ENCODE results near the gene LRRC8C. TPM values are rescaled to one million over a fixed set of nuclear protein-coding genes. Genes with fewer than 3 reads are reported as not detected.

Gene LRRC8C
- total and polyA plus RNA-seq, 2 donors = 5.5 to 6.6 TPM

DNA sequence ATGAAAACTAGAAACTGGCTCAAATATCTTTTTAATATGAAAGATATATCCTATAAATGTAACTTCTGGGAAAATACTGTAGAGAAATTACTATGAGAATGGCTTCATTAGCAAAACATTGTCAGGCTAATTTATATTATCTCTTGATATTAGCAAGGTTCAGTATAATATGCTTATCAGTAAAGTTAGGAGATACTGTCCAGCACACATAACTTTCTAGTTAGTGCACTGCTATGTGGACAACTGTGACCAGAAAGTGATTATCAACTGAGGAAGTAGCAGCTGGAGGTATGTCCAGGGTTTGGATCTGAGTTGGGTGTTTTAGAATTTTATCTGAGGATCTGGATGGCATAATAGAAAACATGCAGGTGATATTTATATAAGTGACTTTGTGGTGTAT, 7.5 kb downstream of the LRRC8C start:
- Histone ChIP-seq H3K27ac (ENCODE audit: low read depth in 1 of 2, low read length in 1 of 2) (no peak overlapping the region), H3K27me3 (ENCODE audit: control insufficient read depth in 2 of 2, insufficient read depth in 1 of 2, low read length in 1 of 2) (no peaks in the 10 kb centered on the region), H3K4me1 (ENCODE audit: control insufficient read depth in 2 of 2, insufficient read depth in 2 of 2, low read length in 2 of 2) (no peaks in the 10 kb centered on the region), H3K9me3 (ENCODE audit: control insufficient read depth in 2 of 2, insufficient read depth in 1 of 2, low read length in 1 of 2) (no peaks in the 10 kb centered on the region), H3K36me3 (ENCODE audit: control insufficient read depth in 2 of 2, insufficient read depth in 2 of 2, low read length in 1 of 2) (no peaks in the 10 kb centered on the region), H3K4me3 (ENCODE audit: low read length in 2 of 2) (no peak overlapping the region)
- DNase-seq (ENCODE audit: low read depth in 6 of 9, low spot score in 9 of 9) = no peak

- no peak for DNase-seq (ENCODE audit: low read depth in 6 of 9, low spot score in 9 of 9)
- no peaks in the 10 kb centered on the region for H3K27me3 ChIP-seq (ENCODE audit: control insufficient read depth in 2 of 2, insufficient read depth in 1 of 2, low read length in 1 of 2)
- H3K9me3 ChIP-seq (ENCODE audit: control insufficient read depth in 2 of 2, insufficient read depth in 1 of 2, low read length in 1 of 2) = no peaks in the 10 kb centered on the region
- no peak overlapping the region for H3K27ac ChIP-seq (ENCODE audit: low read depth in 1 of 2, low read length in 1 of 2)
- H3K4me1 ChIP-seq (ENCODE audit: control insufficient read depth in 2 of 2, insufficient read depth in 2 of 2, low read length in 2 of 2) = no peaks in the 10 kb centered on the region
- H3K36me3 ChIP-seq (ENCODE audit: control insufficient read depth in 2 of 2, insufficient read depth in 2 of 2, low read length in 1 of 2) = no peaks in the 10 kb centered on the region
- no peak overlapping the region for H3K4me3 ChIP-seq (ENCODE audit: low read length in 2 of 2)
- WGBS = over 99% methylated on average over 4 of the region's 4 CpGs
Observed at GRCh38 chr1:89641781-89642180, 8.9 kb downstream of the LRRC8C start.

GRCh38 chr1:89643577-89643976, 10.7 kb downstream of the LRRC8C start:
- no peaks in the 10 kb centered on the region for H3K36me3 ChIP-seq (ENCODE audit: control insufficient read depth in 2 of 2, insufficient read depth in 2 of 2, low read length in 1 of 2)
- no peaks in the 10 kb centered on the region for H3K9me3 ChIP-seq (ENCODE audit: control insufficient read depth in 2 of 2, insufficient read depth in 1 of 2, low read length in 1 of 2)
- no peaks in the 10 kb centered on the region for H3K4me1 ChIP-seq (ENCODE audit: control insufficient read depth in 2 of 2, insufficient read depth in 2 of 2, low read length in 2 of 2)
- DNase-seq (ENCODE audit: low read depth in 6 of 9, low spot score in 9 of 9) = no peak
- H3K27me3 ChIP-seq (ENCODE audit: control insufficient read depth in 2 of 2, insufficient read depth in 1 of 2, low read length in 1 of 2) = no peaks in the 10 kb centered on the region
- no peak overlapping the region for H3K4me3 ChIP-seq (ENCODE audit: low read length in 2 of 2)
- no peak overlapping the region for H3K27ac ChIP-seq (ENCODE audit: low read depth in 1 of 2, low read length in 1 of 2)
- 98% methylated on average over 2 of the region's 2 CpGs for WGBS

- Histone ChIP-seq H3K27me3 (ENCODE audit: control insufficient read depth in 2 of 2, insufficient read depth in 1 of 2, low read length in 1 of 2) (no peaks in the 10 kb centered on the region), H3K36me3 (ENCODE audit: control insufficient read depth in 2 of 2, insufficient read depth in 2 of 2, low read length in 1 of 2) (no peaks in the 10 kb centered on the region), H3K27ac (ENCODE audit: low read depth in 1 of 2, low read length in 1 of 2) (no peak overlapping the region), H3K4me3 (ENCODE audit: low read length in 2 of 2) (no peak overlapping the region), H3K4me1 (ENCODE audit: control insufficient read depth in 2 of 2, insufficient read depth in 2 of 2, low read length in 2 of 2) (no peaks in the 10 kb centered on the region), H3K9me3 (ENCODE audit: control insufficient read depth in 2 of 2, insufficient read depth in 1 of 2, low read length in 1 of 2) (no peaks in the 10 kb centered on the region)
- 78% methylated on average over 9 of the region's 9 CpGs for WGBS
- no peak for DNase-seq (ENCODE audit: low read depth in 6 of 9, low spot score in 9 of 9)
Observed at GRCh38 chr1:89644119-89644814, 11.3 kb downstream of the LRRC8C start.

GRCh38 chr1:89646259-89646658, 13.3 kb downstream of the LRRC8C start:
- Histone ChIP-seq H3K27me3 (ENCODE audit: control insufficient read depth in 2 of 2, insufficient read depth in 1 of 2, low read length in 1 of 2) (no peaks in the 10 kb centered on the region), H3K4me3 (ENCODE audit: low read length in 2 of 2) (no peak overlapping the region), H3K27ac (ENCODE audit: low read depth in 1 of 2, low read length in 1 of 2) (no peak overlapping the region), H3K4me1 (ENCODE audit: control insufficient read depth in 2 of 2, insufficient read depth in 2 of 2, low read length in 2 of 2) (no peaks in the 10 kb centered on the region), H3K36me3 (ENCODE audit: control insufficient read depth in 2 of 2, insufficient read depth in 2 of 2, low read length in 1 of 2) (no peaks in the 10 kb centered on the region), H3K9me3 (ENCODE audit: control insufficient read depth in 2 of 2, insufficient read depth in 1 of 2, low read length in 1 of 2) (no peaks in the 10 kb centered on the region)
- no peak for DNase-seq (ENCODE audit: low read depth in 6 of 9, low spot score in 9 of 9)
- WGBS = 55% methylated on average over 1 of the region's 1 CpG

GRCh38 chr1:89649783-89650182, 16.9 kb downstream of the LRRC8C start:
- Histone ChIP-seq H3K4me1 (ENCODE audit: control insufficient read depth in 2 of 2, insufficient read depth in 2 of 2, low read length in 2 of 2) (no peaks in the 10 kb centered on the region), H3K4me3 (ENCODE audit: low read length in 2 of 2) (no peak overlapping the region), H3K9me3 (ENCODE audit: control insufficient read depth in 2 of 2, insufficient read depth in 1 of 2, low read length in 1 of 2) (no peaks in the 10 kb centered on the region), H3K27ac (ENCODE audit: low read depth in 1 of 2, low read length in 1 of 2) (no peak overlapping the region), H3K27me3 (ENCODE audit: control insufficient read depth in 2 of 2, insufficient read depth in 1 of 2, low read length in 1 of 2) (no peaks in the 10 kb centered on the region), H3K36me3 (ENCODE audit: control insufficient read depth in 2 of 2, insufficient read depth in 2 of 2, low read length in 1 of 2) (no peaks in the 10 kb centered on the region)
- DNase-seq (ENCODE audit: low read depth in 6 of 9, low spot score in 9 of 9) = no peak

DNA sequence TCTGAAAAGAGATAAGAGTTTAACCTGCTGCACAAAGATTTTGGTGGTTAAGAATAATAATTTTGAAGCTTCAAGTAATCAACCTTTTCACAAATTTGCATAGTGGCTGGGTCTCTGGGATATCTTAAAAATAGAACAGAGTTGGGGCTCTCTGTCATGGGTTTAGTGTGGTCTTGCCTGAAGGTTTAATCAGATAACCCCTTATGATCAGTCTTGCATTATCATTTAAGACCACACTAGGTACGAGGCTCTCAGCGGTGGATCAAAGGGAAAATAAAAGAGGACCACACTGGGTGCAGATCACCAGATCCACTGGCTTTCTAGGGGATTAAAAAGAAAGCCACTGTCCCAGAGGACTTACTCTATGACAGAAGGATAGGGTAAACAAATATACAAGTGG, 19.5 kb downstream of the LRRC8C start:
- no peaks in the 10 kb centered on the region for H3K36me3 ChIP-seq (ENCODE audit: control insufficient read depth in 2 of 2, insufficient read depth in 2 of 2, low read length in 1 of 2)
- no peak for DNase-seq (ENCODE audit: low read depth in 6 of 9, low spot score in 9 of 9)
- H3K4me1 ChIP-seq (ENCODE audit: control insufficient read depth in 2 of 2, insufficient read depth in 2 of 2, low read length in 2 of 2) = no peaks in the 10 kb centered on the region
- no peaks in the 10 kb centered on the region for H3K9me3 ChIP-seq (ENCODE audit: control insufficient read depth in 2 of 2, insufficient read depth in 1 of 2, low read length in 1 of 2)
- no peak overlapping the region for H3K4me3 ChIP-seq (ENCODE audit: low read length in 2 of 2)
- H3K27me3 ChIP-seq (ENCODE audit: control insufficient read depth in 2 of 2, insufficient read depth in 1 of 2, low read length in 1 of 2) = no peaks in the 10 kb centered on the region
- no peak overlapping the region for H3K27ac ChIP-seq (ENCODE audit: low read depth in 1 of 2, low read length in 1 of 2)
- WGBS = 91% methylated on average over 2 of the region's 2 CpGs

DNA sequence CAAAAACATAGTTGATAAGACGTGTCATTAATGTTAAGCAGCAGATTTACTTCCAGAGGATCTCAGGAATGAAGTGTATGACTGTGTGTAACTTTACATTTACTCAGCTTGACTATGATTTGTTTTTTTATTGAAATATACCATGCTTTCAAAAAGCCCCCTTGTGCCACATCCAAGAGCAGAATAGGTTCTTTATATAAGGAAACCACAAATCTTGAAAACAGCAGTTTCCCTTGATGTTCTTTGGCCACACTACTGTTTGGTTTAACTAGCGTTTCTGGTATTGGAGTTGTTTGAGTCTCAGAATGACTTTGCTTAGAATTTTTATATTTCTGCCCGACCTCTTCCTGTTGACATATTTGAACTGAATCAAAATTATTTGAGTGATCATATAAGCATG, 25.0 kb downstream of the LRRC8C start:
- H3K4me1 ChIP-seq (ENCODE audit: control insufficient read depth in 2 of 2, insufficient read depth in 2 of 2, low read length in 2 of 2) = no peaks in the 10 kb centered on the region

DNA sequence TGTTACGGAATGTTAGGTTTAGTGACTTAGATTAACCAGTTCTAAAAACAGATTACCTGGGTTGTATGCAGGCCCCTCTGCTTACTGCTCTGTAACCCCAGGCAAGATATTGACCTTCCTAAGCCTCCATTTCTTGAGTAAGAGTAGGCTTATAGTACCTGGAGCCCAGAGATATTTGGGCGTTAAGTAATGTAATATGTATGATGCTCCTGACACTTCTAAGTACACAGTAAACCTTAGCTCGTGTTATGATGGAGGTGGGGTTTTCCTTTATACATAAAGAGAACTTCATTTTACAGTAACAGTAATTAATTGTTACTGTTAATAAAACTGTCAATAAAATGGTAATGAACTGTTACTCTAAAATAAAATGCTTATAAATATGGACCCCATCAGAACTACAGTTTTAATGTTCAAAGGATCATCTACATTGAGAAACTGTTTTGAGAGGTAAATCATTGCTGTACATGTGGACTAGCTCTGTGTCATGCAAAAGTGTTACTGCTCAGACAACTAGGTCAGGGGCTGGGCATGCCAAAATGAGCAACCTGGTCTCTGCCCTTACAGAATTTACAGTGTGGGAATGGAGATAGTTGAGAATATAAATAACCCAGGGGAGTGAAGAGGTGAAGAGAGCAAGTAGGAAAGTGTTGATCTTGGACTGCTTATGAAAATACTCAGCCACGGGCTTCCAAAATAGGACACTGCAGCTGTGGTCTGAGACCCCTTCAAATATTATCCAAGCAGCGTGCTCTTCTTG, 26.6 kb downstream of the LRRC8C start:
- Histone ChIP-seq H3K9me3 (ENCODE audit: control insufficient read depth in 2 of 2, insufficient read depth in 1 of 2, low read length in 1 of 2) (no peaks in the 10 kb centered on the region), H3K4me1 (ENCODE audit: control insufficient read depth in 2 of 2, insufficient read depth in 2 of 2, low read length in 2 of 2) (no peaks in the 10 kb centered on the region), H3K27me3 (ENCODE audit: control insufficient read depth in 2 of 2, insufficient read depth in 1 of 2, low read length in 1 of 2) (no peaks in the 10 kb centered on the region), H3K4me3 (ENCODE audit: low read length in 2 of 2) (no peak overlapping the region), H3K36me3 (ENCODE audit: control insufficient read depth in 2 of 2, insufficient read depth in 2 of 2, low read length in 1 of 2) (no peaks in the 10 kb centered on the region), H3K27ac (ENCODE audit: low read depth in 1 of 2, low read length in 1 of 2) (no peak overlapping the region)
- no peak for DNase-seq (ENCODE audit: low read depth in 6 of 9, low spot score in 9 of 9)
- WGBS = 95% methylated on average over 5 of the region's 5 CpGs

More for the DNA sequence above, 25.0 kb downstream of the LRRC8C start:
- Histone ChIP-seq H3K27ac (ENCODE audit: low read depth in 1 of 2, low read length in 1 of 2) (no peak overlapping the region), H3K27me3 (ENCODE audit: control insufficient read depth in 2 of 2, insufficient read depth in 1 of 2, low read length in 1 of 2) (no peaks in the 10 kb centered on the region), H3K4me3 (ENCODE audit: low read length in 2 of 2) (no peak overlapping the region), H3K36me3 (ENCODE audit: control insufficient read depth in 2 of 2, insufficient read depth in 2 of 2, low read length in 1 of 2) (no peaks in the 10 kb centered on the region), H3K9me3 (ENCODE audit: control insufficient read depth in 2 of 2, insufficient read depth in 1 of 2, low read length in 1 of 2) (no peaks in the 10 kb centered on the region)
- peak in 3 of 9 donors; percentile 18 to 60 (median 24) for DNase-seq (ENCODE audit: low read depth in 6 of 9, low spot score in 9 of 9)
- 27% methylated on average over 3 of the region's 3 CpGs for WGBS

Measured in thymus (tissue), 11 donors.